ENCODE results near the gene ITLN1.

ITLN1 gene

DNA sequence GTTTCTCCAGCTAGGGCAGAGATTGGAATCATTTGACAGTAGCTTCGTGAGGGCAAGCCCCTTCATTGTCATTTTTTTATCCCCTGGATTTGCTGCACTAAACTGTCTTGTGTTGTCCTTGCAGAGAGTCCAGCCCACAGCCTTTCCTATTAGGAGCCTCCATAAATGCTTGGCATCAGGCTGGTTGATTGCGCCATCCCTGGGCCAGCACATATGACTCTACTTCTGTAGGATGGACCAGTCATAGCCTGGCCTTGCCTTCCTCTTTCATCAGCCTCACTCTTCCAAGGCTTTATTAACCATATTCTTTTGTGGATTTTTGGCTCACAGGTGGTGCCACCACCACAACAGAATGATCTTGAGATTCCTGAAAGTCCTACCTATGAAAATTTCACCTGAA is 57.6 kb downstream of the ITLN1 start:
- H2AFZ ChIP-seq (ENCODE audit: low read length): no peak overlapping the region
- no peak overlapping the region for H4K8ac ChIP-seq (ENCODE audit: low read depth, low read length)
- H3K36me3 ChIP-seq (replicated peaks in 1 of 2; ENCODE audit: control insufficient read depth in 2 of 2, insufficient read depth in 2 of 2, low read length in 2 of 2): no peaks in the 10 kb centered on the region
- H3K9ac ChIP-seq (ENCODE audit: low read depth, low read length, poor library complexity): no peak overlapping the region
- H3K18ac ChIP-seq (ENCODE audit: low read length): no peak overlapping the region
- H3K4me3 ChIP-seq (ENCODE audit: low read length in 2 of 2): no peak overlapping the region
- no peak overlapping the region for H2BK12ac ChIP-seq (ENCODE audit: low read length)
- no peak overlapping the region for H2BK15ac ChIP-seq (ENCODE audit: low read length)
- H3K27me3 ChIP-seq (ENCODE audit: control insufficient read depth in 3 of 3, insufficient read depth in 3 of 3, low read depth in 1 of 3, low read length in 3 of 3): no peaks in the 10 kb centered on the region
- H4K91ac ChIP-seq (ENCODE audit: low read depth, low read length, poor library complexity): no peak overlapping the region
- H2BK120ac ChIP-seq (ENCODE audit: low read depth, low read length): no peak overlapping the region
- no CpG with 5 or more reads among the region's 2 CpGs for WGBS, 2 donors (ENCODE audit: extremely low coverage in 2 of 2, insufficient read length in 2 of 2, insufficient replicate concordance in 1 of 2)
- H3K27ac ChIP-seq (replicated peaks; ENCODE audit: low read length): no peak overlapping the region
- no peak overlapping the region for H2BK5ac ChIP-seq (ENCODE audit: low read length)
- no peak for DNase-seq (ENCODE audit: low spot score)
- no peak overlapping the region for H3K23ac ChIP-seq (ENCODE audit: low read depth, low read length, poor library complexity)
- H3K79me1 ChIP-seq (ENCODE audit: low read depth, low read length): no peaks in the 10 kb centered on the region
- no peak overlapping the region for H2AK5ac ChIP-seq (ENCODE audit: low read depth, low read length)
- H3K4me1 ChIP-seq (ENCODE audit: control insufficient read depth in 2 of 2, insufficient read depth in 1 of 2, low read depth in 1 of 2, low read length in 2 of 2): no peaks in the 10 kb centered on the region
- H3K4me2 ChIP-seq (ENCODE audit: insufficient read depth, low read length, poor library complexity, severe bottlenecking): no peak overlapping the region
- no peak overlapping the region for H3K4ac ChIP-seq (ENCODE audit: low read length)
- no peak overlapping the region for H3K14ac ChIP-seq (ENCODE audit: low read length)
- H3K9me3 ChIP-seq (replicated peaks in 1 of 2; ENCODE audit: control insufficient read depth in 2 of 2, insufficient read depth in 1 of 2, low read depth in 1 of 2, low read length in 2 of 2): no peaks in the 10 kb centered on the region

DNA sequence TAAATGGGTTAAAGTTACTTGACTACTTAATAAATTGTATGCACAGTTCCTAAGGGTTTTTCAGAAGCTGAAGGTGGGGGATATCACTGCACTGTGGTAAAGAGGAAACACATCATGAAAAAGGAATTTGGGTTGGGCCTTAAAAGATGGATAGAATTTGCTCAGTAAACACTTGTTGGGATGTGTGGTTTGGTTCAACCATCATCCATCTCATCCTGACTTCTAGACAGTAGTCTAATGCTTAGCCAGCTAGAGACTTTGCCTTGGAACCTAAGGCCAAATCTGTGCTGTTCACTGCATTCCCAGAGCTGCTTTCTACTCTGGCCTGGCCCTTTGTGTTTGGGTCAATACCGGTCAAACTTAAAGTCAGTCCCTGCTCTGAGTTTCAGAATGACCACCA is 58.4 kb downstream of the ITLN1 start:
- no peak overlapping the region for H2BK5ac ChIP-seq (ENCODE audit: low read length)
- H2AK5ac ChIP-seq (ENCODE audit: low read depth, low read length): no peak overlapping the region
- H2BK15ac ChIP-seq (ENCODE audit: low read length): no peak overlapping the region
- no peak overlapping the region for H3K4me2 ChIP-seq (ENCODE audit: insufficient read depth, low read length, poor library complexity, severe bottlenecking)
- H2AFZ ChIP-seq (ENCODE audit: low read length): no peak overlapping the region
- no peak for DNase-seq (ENCODE audit: low spot score)
- H3K23ac ChIP-seq (ENCODE audit: low read depth, low read length, poor library complexity): no peak overlapping the region
- H3K4me1 ChIP-seq (ENCODE audit: control insufficient read depth in 2 of 2, insufficient read depth in 1 of 2, low read depth in 1 of 2, low read length in 2 of 2): no peaks in the 10 kb centered on the region
- H4K91ac ChIP-seq (ENCODE audit: low read depth, low read length, poor library complexity): no peak overlapping the region
- no peak overlapping the region for H4K8ac ChIP-seq (ENCODE audit: low read depth, low read length)
- no peaks in the 10 kb centered on the region for H3K9me3 ChIP-seq (replicated peaks in 1 of 2; ENCODE audit: control insufficient read depth in 2 of 2, insufficient read depth in 1 of 2, low read depth in 1 of 2, low read length in 2 of 2)
- WGBS, 2 donors (ENCODE audit: extremely low coverage in 2 of 2, insufficient read length in 2 of 2, insufficient replicate concordance in 1 of 2): no CpG with 5 or more reads among the region's 1 CpG
- H3K4ac ChIP-seq (ENCODE audit: low read length): no peak overlapping the region
- H3K9ac ChIP-seq (ENCODE audit: low read depth, low read length, poor library complexity): no peak overlapping the region
- H3K18ac ChIP-seq (ENCODE audit: low read length): no peak overlapping the region
- H3K79me1 ChIP-seq (ENCODE audit: low read depth, low read length): no peaks in the 10 kb centered on the region
- H2BK12ac ChIP-seq (ENCODE audit: low read length): no peak overlapping the region
- no peak overlapping the region for H3K14ac ChIP-seq (ENCODE audit: low read length)
- no peak overlapping the region for H2BK120ac ChIP-seq (ENCODE audit: low read depth, low read length)
- H3K36me3 ChIP-seq (replicated peaks in 1 of 2; ENCODE audit: control insufficient read depth in 2 of 2, insufficient read depth in 2 of 2, low read length in 2 of 2): no peaks in the 10 kb centered on the region
- no peak overlapping the region for H3K27ac ChIP-seq (replicated peaks; ENCODE audit: low read length)
- H3K27me3 ChIP-seq (ENCODE audit: control insufficient read depth in 3 of 3, insufficient read depth in 3 of 3, low read depth in 1 of 3, low read length in 3 of 3): no peaks in the 10 kb centered on the region
- no peak overlapping the region for H3K4me3 ChIP-seq (ENCODE audit: low read length in 2 of 2)
